Body of pancreas (tissue), 4 donors: ENCODE data around the gene RPS29.

Experiments used
- POLR2A ChIP-seq, 3 donors: fragments of 450-650 bp; IDR thresholded peaks; one replicate each; pipeline ENCODE4 v1.6.1; 2016; ENCODE audit warnings: antibody characterized with exemption in 3 of 3, mild to moderate bottlenecking in 2 of 3
- TF ChIP-seq, protein P1 (sequence below), 7 experiments: fragments of 450-650 bp in 4 of 7; fragments of 200-600 bp in 3 of 7; sonication (generic) in 3 of 7; IDR thresholded peaks; one replicate each; pipeline ENCODE4 v1.5.1; 2016 to 2019; ENCODE audit warnings: antibody characterized with exemption in 7 of 7

DNA sequence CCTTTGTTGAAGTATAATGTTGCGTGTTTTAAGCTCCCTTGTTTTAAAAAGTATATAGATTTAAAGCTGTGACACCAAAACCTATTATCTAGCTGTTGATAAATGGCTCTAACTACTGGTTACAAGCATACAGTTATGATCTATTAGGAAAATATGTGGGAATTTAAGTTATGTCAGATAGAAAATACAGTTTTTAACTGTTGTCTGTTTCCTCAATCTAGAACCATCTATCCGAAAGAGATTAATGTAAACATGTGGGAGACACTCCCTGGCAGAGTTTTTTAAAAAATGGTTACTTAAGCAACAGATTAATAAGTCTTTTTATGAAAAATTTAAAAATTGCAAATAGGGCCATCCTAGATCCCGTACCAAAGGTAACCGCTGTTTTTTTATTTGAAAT lies 26.1 kb upstream of the RPS29 start:
- TF ChIP-seq, protein P1, sequence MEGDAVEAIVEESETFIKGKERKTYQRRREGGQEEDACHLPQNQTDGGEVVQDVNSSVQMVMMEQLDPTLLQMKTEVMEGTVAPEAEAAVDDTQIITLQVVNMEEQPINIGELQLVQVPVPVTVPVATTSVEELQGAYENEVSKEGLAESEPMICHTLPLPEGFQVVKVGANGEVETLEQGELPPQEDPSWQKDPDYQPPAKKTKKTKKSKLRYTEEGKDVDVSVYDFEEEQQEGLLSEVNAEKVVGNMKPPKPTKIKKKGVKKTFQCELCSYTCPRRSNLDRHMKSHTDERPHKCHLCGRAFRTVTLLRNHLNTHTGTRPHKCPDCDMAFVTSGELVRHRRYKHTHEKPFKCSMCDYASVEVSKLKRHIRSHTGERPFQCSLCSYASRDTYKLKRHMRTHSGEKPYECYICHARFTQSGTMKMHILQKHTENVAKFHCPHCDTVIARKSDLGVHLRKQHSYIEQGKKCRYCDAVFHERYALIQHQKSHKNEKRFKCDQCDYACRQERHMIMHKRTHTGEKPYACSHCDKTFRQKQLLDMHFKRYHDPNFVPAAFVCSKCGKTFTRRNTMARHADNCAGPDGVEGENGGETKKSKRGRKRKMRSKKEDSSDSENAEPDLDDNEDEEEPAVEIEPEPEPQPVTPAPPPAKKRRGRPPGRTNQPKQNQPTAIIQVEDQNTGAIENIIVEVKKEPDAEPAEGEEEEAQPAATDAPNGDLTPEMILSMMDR (IDR thresholded peaks at IDR 0.05): no peak
- no peak for TF ChIP-seq POLR2A (IDR thresholded peaks at IDR 0.05)
